OCI-LY3 (cell line): ENCODE data around the gene CTDSPL.

ENCODE experiments used
- CTCF ChIP-seq: fragments of 200-600, 300-600 bp; sonication (generic); IDR thresholded peaks from 2 replicates; pipeline ENCODE4 v1.5.1; 2014; ENCODE audit warnings: antibody characterized with exemption, low read length, low read depth
- EZH2phosphoT487 ChIP-seq: fragments of 200-600 bp; shearing (Covaris generic); IDR thresholded peaks from 2 replicates; pipeline ENCODE4 v1.6.1; 2018; ENCODE audit warnings: antibody characterized with exemption, mixed run types, low read depth

- TF ChIP-seq CTCF (no peak), EZH2phosphoT487 (no peak)
Measured at GRCh38 chr3:38029400-38030125, 167.9 kb downstream of the CTDSPL start, which contains the start of gene PLCD1.
